Measurements from ENCODE around the gene ZMYND11. TPM values are rescaled to one million over a fixed set of nuclear protein-coding genes. Genes with fewer than 3 reads are reported as not detected.

ZMYND11 gene
- total and polyA plus RNA-seq, 2 of the 8 experiments (the other 6 are each of a cell fraction or from before 2014, with no cell fraction given) = 7.5 to 26.6 TPM

GRCh38 chr10:247480-247879, 112.2 kb downstream of the ZMYND11 start:
- Histone ChIP-seq H3K56ac (replicated peaks; ENCODE audit: insufficient read length, low read depth, low read length) (no peak overlapping the region), H3K4me3 (ENCODE audit: extremely low read depth in 1 of 4, insufficient read depth in 2 of 4, low read depth in 3 of 4, low read length in 4 of 4) (no peak overlapping the region), H2BK5ac (ENCODE audit: low read depth, low read length) (no peak overlapping the region), H3K79me2 (ENCODE audit: control insufficient read depth in 1 of 2, insufficient read depth in 2 of 2, low read length in 2 of 2) (no peaks in the 10 kb centered on the region), H3K9me3 (ENCODE audit: insufficient read depth in 2 of 2, low read depth in 1 of 2, low read length in 1 of 2) (no peaks in the 10 kb centered on the region), H4K20me1 (replicated peaks in 1 of 2; ENCODE audit: control insufficient read depth in 1 of 2, insufficient read depth in 2 of 2, low read length in 2 of 2) (no peaks in the 10 kb centered on the region), H2BK12ac (ENCODE audit: low read depth, low read length) (no peak overlapping the region), H3K23ac (ENCODE audit: insufficient read length) (no peak overlapping the region), H2BK20ac (ENCODE audit: low read length) (no peak overlapping the region), H2BK120ac (replicated peaks; ENCODE audit: low read depth, low read length) (no peak overlapping the region), H3K27me3 (replicated peaks in 1 of 4; ENCODE audit: control insufficient read depth in 3 of 4, extremely low read depth in 1 of 4, insufficient read depth in 3 of 4, low read length in 3 of 4) (no peaks in the 10 kb centered on the region), H2BK15ac (ENCODE audit: low read length) (no peak overlapping the region), H3K23me2 (ENCODE audit: low read depth, low read length) (no peaks in the 10 kb centered on the region), H2AFZ (ENCODE audit: low read length) (no peak overlapping the region), H4K5ac (ENCODE audit: insufficient read length, low read depth, low read length) (no peak overlapping the region), H3K4me2 (ENCODE audit: insufficient read depth in 1 of 2, low read depth in 2 of 2, low read length in 2 of 2) (no peak overlapping the region), H3K9ac (replicated peaks in 1 of 4; ENCODE audit: extremely low read depth in 1 of 4, low read depth in 3 of 4, low read length in 3 of 4) (no peak overlapping the region), H3K4ac (replicated peaks; ENCODE audit: insufficient read length, low read depth, low read length) (no peak overlapping the region), H2AK5ac (ENCODE audit: low read depth, low read length) (no peak overlapping the region), H3K79me1 (ENCODE audit: low read depth, low read length) (no peaks in the 10 kb centered on the region), H3K14ac (ENCODE audit: insufficient read length) (no peak overlapping the region), H3K18ac (ENCODE audit: extremely low read depth, low read length) (no peak overlapping the region), H3K27ac (ENCODE audit: low read depth, low read length) (no peak overlapping the region), H4K8ac (ENCODE audit: extremely low read depth, insufficient read depth, low read length) (no peak overlapping the region), H3K36me3 (ENCODE audit: control insufficient read depth in 2 of 4, insufficient read depth in 4 of 4, low read length in 3 of 4) (peaks cover 6 to 36% (median 18%) of the 10 kb centered on the region in 4 experiments; a peak in 7 of 8 replicates), H3K4me1 (replicated peaks in 1 of 4; ENCODE audit: control insufficient read depth in 3 of 4, insufficient read depth in 4 of 4, low read length in 3 of 4) (no peaks in the 10 kb centered on the region), H4K91ac (replicated peaks; ENCODE audit: insufficient read length, low read length) (no peak overlapping the region)
- no peak for DNase-seq (ENCODE audit: low read depth in 1 of 2, low spot score in 2 of 2)
- ChIA-PET POLR2A (ENCODE audit: partially characterized antibody) (no interaction called here), CTCF (ENCODE audit: partially characterized antibody) (interaction anchor here (0.6 to 1.9 kb wide), 3 partner anchors 13 to 32 kb away, joined by 3 to 4 read pairs (median 4); no protein-coding TSS in a partner anchor)
- TF ChIP-seq RAD21 (IDR thresholded peaks at IDR 0.05 in 1 of 2, conservative IDR thresholded peaks at IDR 0.05 in 1 of 2; ENCODE audit: low read depth in 2 of 2, low read length in 2 of 2) (no peak), MAX (IDR thresholded peaks at IDR 0.05) (no peak), KDM1A (IDR thresholded peaks at IDR 0.05; ENCODE audit: borderline replicate concordance, low read length) (no peak), GABPA (IDR thresholded peaks at IDR 0.05; ENCODE audit: borderline replicate concordance, insufficient read depth, low read length) (no peak), POU5F1 (IDR thresholded peaks at IDR 0.05; ENCODE audit: low read depth, low read length) (no peak)
- WGBS, 2 experiments (ENCODE audit: extremely low coverage in 1 of 2, insufficient coverage in 1 of 2, insufficient read length in 1 of 2, insufficient replicate concordance in 2 of 2, low coverage in 1 of 2, low lambda C conversion rate in 2 of 2, missing lambda C conversion rate in 1 of 2) = 90% methylated on average over 4 of the region's 4 CpGs; no CpG with 5 or more reads in 1 of the 2 experiments
- FAIRE-seq = no peak
